Stomach smooth muscle (tissue), 2 donors: ENCODE data around the gene LRCOL1.

Source experiments
- H3K27ac ChIP-seq: one replicate; pipeline ENCODE4 v1.7.0; 2013; ENCODE audit warnings: mild to moderate bottlenecking, low read length, inconsistent platforms
- H3K27me3 ChIP-seq, 2 donors: one replicate each; pipeline ENCODE4 v1.7.0; 2013; ENCODE audit warnings: low read length in 2 of 2; ENCODE audit not compliant: insufficient read depth in 2 of 2, control insufficient read depth in 1 of 2
- H3K36me3 ChIP-seq, 2 donors: one replicate each; pipeline ENCODE4 v1.7.0; 2013; ENCODE audit warnings: low read length in 2 of 2; ENCODE audit not compliant: control insufficient read depth in 2 of 2, insufficient read depth in 2 of 2
- H3K4me1 ChIP-seq: one replicate; pipeline ENCODE4 v1.7.0; 2013; ENCODE audit warnings: low read length; ENCODE audit not compliant: control insufficient read depth, insufficient read depth
- H3K4me3 ChIP-seq, 2 donors: one replicate each; pipeline ENCODE4 v1.7.0; 2013; ENCODE audit warnings: low read length in 2 of 2
- H3K9ac ChIP-seq, 2 donors: one replicate each; pipeline ENCODE4 v1.7.0; 2013; ENCODE audit warnings: low read length in 2 of 2, mild to moderate bottlenecking in 1 of 2
- H3K9me3 ChIP-seq, 2 donors: one replicate each; pipeline ENCODE4 v1.7.0; 2013; ENCODE audit warnings: low read length in 2 of 2; ENCODE audit not compliant: control insufficient read depth in 2 of 2
- donor health status: healthy.
- donor health status: Pancreatic carcinoma.

Gene LRCOL1

DNA sequence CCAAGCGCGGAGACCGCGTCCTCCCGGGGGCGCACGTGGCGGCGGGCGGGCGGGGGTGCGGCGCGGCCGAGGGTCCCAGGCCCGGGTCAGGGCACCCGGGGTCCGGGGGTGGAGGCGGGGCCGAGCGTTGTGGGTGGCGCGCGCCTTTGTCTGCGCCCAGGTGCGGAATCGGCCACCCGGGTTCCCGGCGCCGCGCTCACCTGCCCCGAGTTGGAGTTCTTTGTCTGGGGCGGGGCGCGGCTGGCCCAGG, 50.1 kb downstream of the LRCOL1 start:
- H3K9me3 ChIP-seq, result no peaks in the 10 kb centered on the region
- peaks cover 18% of the 10 kb centered on the region for H3K4me1 ChIP-seq
- no peak overlapping the region for H3K27ac ChIP-seq
- H3K36me3 ChIP-seq, result peaks cover 0 to under 1% of the 10 kb centered on the region in 2 donors
- peak overlapping the region; percentile 31 to 72 for H3K4me3 ChIP-seq
- no peaks in the 10 kb centered on the region for H3K27me3 ChIP-seq
- H3K9ac ChIP-seq, result no peak overlapping the region

- peaks cover 18% of the 10 kb centered on the region for H3K4me1 ChIP-seq
- peak overlapping the region; percentile 48 to 72 for H3K4me3 ChIP-seq
- H3K27me3 ChIP-seq, result no peaks in the 10 kb centered on the region
- no peak overlapping the region for H3K9ac ChIP-seq
- H3K9me3 ChIP-seq, result no peaks in the 10 kb centered on the region
- no peaks in the 10 kb centered on the region for H3K36me3 ChIP-seq
- H3K27ac ChIP-seq, result no peak overlapping the region
Measured at GRCh38 chr12:132559652-132560363, 50.6 kb downstream of the LRCOL1 start.

- no peak overlapping the region for H3K27ac ChIP-seq
- H3K36me3 ChIP-seq, result no peaks in the 10 kb centered on the region
- H3K4me3 ChIP-seq, result peak overlapping the region; percentile 48 to 72
- peaks cover 18% of the 10 kb centered on the region for H3K4me1 ChIP-seq
- H3K9ac ChIP-seq, result no peak overlapping the region
- no peaks in the 10 kb centered on the region for H3K27me3 ChIP-seq
- H3K9me3 ChIP-seq, result no peaks in the 10 kb centered on the region
Measured at GRCh38 chr12:132558861-132559623, 51.3 kb downstream of the LRCOL1 start.

GRCh38 chr12:132558042-132558856, 52.1 kb downstream of the LRCOL1 start:
- H3K4me1 ChIP-seq, result peaks cover 18% of the 10 kb centered on the region
- H3K9me3 ChIP-seq, result no peaks in the 10 kb centered on the region
- no peak overlapping the region for H3K27ac ChIP-seq
- H3K4me3 ChIP-seq, result no peak overlapping the region
- no peak overlapping the region for H3K9ac ChIP-seq
- H3K27me3 ChIP-seq, result no peaks in the 10 kb centered on the region
- no peaks in the 10 kb centered on the region for H3K36me3 ChIP-seq

DNA sequence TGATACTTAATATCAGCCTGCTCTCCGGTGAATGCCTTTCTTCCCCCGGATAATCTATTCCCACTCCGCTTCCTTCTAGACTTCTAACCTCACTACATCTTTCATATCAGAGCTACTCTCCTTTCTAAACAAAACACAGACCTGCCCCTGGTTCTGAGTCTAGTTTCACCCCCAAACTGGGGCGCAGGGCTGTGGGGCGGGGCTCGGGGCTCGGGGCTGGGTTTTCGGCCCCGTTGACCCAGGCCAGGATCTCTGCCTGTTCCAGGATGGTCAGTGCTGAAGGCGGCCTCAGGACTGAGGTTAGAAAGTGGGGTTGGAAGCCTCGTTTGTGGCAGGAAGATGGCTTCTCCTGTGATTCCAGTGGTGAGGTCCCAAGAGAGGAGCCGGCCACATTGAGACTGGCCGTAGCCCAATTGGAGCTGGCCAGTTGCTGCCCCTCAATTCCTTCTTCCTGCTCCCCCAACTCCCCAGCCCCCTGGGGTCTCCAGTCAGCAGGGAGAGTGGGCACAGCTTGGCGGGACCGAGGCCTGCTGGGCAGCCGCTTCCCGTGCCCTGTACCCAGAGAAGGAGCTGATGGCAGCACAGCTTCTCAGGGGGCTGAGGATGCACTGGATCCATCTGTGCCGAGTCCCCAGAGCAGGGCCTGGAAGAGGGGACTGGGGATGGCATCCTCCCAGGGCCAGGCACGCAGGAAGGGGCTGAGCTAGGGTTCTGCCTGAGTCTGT, 52.9 kb downstream of the LRCOL1 start:
- Histone ChIP-seq H3K9me3 (no peaks in the 10 kb centered on the region), H3K27ac (no peak overlapping the region), H3K9ac (no peak overlapping the region), H3K27me3 (no peaks in the 10 kb centered on the region), H3K4me1 (peaks cover 18% of the 10 kb centered on the region), H3K36me3 (peaks cover 0 to under 1% of the 10 kb centered on the region in 2 donors), H3K4me3 (no peak overlapping the region)

DNA sequence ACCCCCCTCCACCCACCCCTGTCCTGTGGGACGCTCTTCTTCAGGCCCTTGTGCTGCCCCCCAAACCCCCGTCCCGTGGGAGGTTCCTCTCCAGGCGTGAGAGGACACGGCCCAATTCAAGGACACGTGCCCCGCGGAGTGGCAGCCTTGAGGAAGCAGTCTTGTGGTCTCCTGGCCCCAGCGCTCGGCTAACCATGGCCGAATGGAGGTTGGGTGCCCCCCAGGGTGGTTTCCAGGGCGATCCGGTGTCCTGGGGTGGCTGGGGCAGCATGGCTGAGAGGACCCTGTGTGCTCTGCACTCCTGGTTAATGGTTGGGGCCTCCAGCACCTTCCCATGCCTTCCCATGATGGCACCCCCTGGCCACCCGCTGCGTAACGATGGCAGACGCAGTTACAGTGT, 53.6 kb downstream of the LRCOL1 start:
- no peaks in the 10 kb centered on the region for H3K9me3 ChIP-seq
- H3K36me3 ChIP-seq, result peaks cover 0 to 3% of the 10 kb centered on the region in 2 donors
- no peak overlapping the region for H3K27ac ChIP-seq
- no peaks in the 10 kb centered on the region for H3K27me3 ChIP-seq
- H3K4me1 ChIP-seq, result peaks cover 18% of the 10 kb centered on the region
- H3K4me3 ChIP-seq, result no peak overlapping the region
- no peak overlapping the region for H3K9ac ChIP-seq

DNA sequence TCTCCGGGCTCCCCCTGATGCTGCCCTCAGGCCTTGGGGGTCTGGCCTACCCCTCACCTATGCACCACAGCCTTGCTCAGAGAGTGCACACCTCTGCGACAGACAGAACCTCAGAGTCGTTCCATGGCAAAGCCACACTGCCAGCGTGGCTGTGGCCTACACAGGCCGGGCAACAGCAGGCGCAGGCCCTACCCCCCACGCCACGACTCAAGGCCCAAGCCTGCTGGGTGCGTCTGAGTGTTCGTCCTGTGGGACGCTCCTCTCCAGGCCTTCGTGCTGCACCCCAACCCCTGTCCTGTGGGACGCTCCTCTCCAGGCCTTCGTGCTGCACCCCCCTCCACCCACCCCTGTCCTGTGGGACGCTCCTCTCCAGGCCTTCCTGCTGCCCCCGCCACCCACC, 54.2 kb downstream of the LRCOL1 start:
- H3K27me3 ChIP-seq, result no peaks in the 10 kb centered on the region
- no peak overlapping the region for H3K4me3 ChIP-seq
- no peaks in the 10 kb centered on the region for H3K9me3 ChIP-seq
- H3K4me1 ChIP-seq, result peaks cover 18% of the 10 kb centered on the region
- H3K36me3 ChIP-seq, result peaks cover 0 to 3% of the 10 kb centered on the region in 2 donors
- H3K27ac ChIP-seq, result no peak overlapping the region
- H3K9ac ChIP-seq, result no peak overlapping the region

- Histone ChIP-seq H3K27ac (no peak overlapping the region), H3K27me3 (no peaks in the 10 kb centered on the region), H3K4me3 (no peak overlapping the region), H3K9me3 (no peaks in the 10 kb centered on the region), H3K9ac (no peak overlapping the region), H3K36me3 (peaks cover 0 to 3% of the 10 kb centered on the region in 2 donors), H3K4me1 (peaks cover 13% of the 10 kb centered on the region)
Measured at GRCh38 chr12:132555686-132556085, 54.7 kb downstream of the LRCOL1 start.

DNA sequence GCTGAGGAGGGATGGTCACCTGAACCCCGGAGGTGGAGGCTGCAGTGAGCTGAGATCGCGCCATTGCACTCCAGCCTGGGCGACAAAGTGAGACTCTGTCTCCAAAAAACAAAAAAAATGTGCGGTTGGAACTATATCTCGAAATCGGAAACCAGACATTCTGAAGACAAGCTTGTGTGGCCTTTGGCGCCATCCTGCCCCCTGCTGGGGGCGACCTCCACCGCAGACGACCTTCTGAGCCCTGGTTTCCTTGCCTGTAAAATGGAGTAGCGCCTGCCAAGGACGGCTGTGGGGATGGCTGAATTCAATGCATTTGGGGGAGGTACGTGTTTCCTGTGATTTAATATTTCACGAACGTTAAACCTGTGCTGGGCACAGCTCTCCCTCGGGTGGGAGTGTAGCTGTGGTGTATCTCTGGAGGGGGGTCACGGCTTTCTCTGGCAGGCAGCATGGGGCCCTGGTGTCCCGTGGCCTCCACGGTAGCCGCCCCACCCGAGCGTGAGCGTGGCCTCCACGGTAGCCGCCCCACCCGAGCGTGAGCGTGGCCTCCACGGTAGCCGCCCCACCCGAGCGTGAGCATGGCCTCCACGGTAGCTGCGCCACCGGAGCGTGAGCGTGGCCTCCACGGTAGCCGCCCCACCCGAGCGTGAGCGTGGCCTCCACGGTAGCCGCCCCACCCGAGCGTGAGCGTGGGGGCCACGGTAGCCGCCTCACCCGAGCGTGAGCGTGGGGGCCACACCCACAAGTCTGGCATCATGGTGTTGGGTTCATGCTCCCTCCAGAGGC, 55.3 kb downstream of the LRCOL1 start:
- Histone ChIP-seq H3K9me3 (no peaks in the 10 kb centered on the region), H3K27me3 (no peaks in the 10 kb centered on the region), H3K4me3 (no peak overlapping the region), H3K9ac (no peak overlapping the region), H3K4me1 (peaks cover 11% of the 10 kb centered on the region), H3K27ac (no peak overlapping the region), H3K36me3 (peaks cover 0 to 3% of the 10 kb centered on the region in 2 donors)
